ENCODE measurements around the gene TUT1.
"Not testable (repeated sequence)": the region's sequence is repeated elsewhere in the genome, so short reads cannot be mapped to it uniquely, and the experiment has no call there.

TUT1 gene

GRCh38 chr11:62575837-62576236, 15.5 kb downstream of the TUT1 start:
- DNase-seq (ENCODE audit: low spot score), result no peak

DNA sequence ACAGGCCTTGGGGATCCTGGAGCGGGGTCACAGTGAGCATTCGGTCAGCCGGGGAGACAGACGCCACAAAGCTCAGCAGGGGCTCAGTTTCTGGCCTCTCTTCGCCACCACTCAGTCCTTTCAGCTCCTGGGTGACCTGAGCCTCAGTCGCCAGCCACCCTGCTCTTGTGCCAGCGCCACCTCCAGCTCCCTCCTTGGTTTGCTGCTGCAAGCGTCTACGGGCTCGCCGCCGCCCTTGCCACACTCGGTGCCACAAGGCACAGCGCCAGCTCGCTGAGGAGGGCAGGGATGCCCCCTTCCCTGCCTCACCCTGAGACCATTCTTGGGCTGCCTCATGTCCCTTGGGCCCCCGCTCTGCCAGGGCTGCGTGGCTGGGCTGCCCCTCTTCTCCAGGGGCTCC, 16.2 kb downstream of the TUT1 start:
- DNase-seq (ENCODE audit: low spot score), result no peak

- peak; percentile 33 for DNase-seq (ENCODE audit: low spot score)
Measured at GRCh38 chr11:62574363-62575071, 16.8 kb downstream of the TUT1 start.

- DNase-seq (ENCODE audit: low spot score), result peak; percentile 99
Measured at GRCh38 chr11:62573592-62574362, 17.5 kb downstream of the TUT1 start, which contains the start of gene EEF1G. Gene EEF1G, minus strand, starts transcription at chr11:62573891. Its CDS starts 49 bp downstream, at chr11:62573842.

DNA sequence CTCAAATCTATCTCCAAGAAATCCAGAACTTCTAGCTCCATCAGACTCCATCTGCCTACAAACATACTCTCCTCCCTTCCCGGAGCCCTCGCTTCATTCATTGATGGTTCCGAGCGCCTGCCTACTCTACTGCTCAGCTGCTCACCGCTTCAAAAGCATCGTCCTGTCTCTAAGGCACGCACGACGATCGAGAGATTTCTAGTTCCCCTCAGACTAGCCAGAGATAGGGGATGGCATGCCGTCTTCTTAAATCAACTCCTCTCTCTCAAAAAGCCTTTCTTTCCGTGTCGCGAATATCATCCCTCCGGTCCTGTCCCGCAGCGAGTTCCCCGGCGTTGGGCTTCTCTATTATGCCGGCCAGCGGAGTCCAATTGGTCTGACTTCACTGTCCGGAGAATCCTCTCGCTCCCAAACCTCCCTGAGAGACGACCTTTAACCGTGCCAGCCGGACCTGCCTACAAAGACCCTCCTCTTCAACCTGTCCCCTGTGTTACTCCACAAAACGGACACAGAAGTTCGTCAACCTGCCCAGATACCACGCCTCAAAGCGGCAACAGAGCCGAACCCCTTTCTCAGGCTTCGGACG, 18.2 kb downstream of the TUT1 start:
- no peak for DNase-seq (ENCODE audit: low spot score)

GRCh38 chr11:62572431-62572830, 18.9 kb downstream of the TUT1 start:
- no peak for DNase-seq (ENCODE audit: low spot score)

DNA sequence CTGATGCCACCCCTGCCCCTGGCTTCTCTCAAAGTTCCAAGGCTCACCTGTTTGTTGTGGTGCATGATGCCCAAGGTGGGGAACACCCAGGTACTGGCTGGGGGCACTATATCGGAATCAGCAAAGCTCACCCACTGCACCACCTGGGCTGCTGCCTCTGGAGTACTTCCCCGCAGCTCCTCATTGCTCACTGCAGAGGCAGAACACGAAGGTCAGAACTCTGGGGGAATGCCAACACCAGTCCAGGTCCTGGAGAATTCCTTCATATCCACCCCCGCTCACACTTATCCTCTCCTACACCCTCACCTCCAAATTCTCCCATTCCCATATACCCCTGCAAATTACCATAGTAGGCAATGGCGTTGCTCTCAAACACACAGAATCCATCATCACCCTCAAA, 19.8 kb downstream of the TUT1 start:
- DNase-seq (ENCODE audit: low spot score), result not testable (repeated sequence)

DNA sequence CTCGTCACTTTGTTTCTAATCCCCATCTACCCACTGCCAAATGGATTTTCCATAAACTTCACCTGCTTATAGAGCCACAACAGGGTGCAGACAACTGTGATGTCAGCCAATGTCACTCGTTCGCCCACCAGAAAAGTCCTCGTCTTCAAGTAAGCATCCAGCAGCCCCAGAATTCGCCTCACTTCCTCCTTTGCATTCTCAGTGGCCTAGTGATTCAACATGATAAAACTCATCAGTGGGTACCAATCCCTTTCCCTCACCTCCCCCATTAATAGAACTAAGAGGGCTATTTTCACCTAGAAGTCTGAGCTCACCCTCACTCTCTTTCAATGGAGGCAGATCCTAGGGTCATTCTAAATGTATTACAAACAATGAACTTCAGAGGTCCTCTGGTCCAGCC, 20.4 kb downstream of the TUT1 start:
- not testable (repeated sequence) for DNase-seq (ENCODE audit: low spot score)

DNA sequence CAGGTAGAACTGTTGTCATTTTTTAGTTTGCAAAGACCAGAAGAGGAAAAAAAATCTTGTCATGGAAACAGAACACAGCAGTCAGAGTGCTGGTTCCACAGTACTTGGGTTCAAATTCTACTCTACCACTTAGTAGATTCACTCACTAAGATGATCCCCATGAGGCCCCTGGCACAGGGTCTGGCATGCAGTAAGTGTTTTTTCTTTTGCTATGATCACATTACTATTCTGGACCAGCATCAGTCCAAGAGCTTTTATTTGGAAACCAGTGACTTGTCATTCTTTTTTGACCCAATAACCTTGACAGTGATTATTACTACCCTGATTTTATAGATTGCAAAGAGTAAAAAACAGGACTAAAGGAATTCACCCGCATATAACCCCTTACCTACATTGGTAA, 21.7 kb downstream of the TUT1 start:
- DNase-seq (ENCODE audit: low spot score), result no peak

DNA sequence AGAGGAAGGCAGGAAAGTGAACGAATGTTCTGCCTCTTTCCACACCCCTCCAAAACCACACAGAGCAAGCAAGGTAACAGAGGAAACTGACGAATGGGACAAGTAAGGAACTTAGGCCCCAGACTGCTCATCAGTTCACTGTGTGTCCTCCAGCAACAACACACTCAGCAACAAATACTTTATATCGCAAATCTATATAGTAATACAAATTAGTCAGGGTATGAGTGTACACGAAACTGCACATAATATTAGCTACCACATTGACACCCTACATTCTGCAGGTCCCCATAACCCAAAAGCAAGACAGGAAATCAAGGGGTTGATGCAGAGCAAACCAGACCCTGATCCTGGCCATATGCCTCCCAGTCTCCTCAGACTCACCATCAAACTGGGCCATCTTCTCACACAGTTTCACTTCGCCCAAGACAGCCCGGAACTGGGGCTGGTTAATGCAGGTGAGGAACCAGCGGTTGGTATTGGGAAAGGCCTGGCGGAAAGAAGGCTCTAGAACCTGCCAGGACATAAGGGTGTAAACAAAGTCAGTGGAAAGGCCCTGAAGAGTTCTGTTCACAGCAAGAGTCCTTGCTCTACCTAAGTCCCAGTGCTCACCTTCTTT, 24.2 kb downstream of the TUT1 start:
- no peak for DNase-seq (ENCODE audit: low spot score)

GRCh38 chr11:62566247-62566646, 25.1 kb downstream of the TUT1 start:
- no peak for DNase-seq (ENCODE audit: low spot score)

- DNase-seq (ENCODE audit: low spot score), result no peak
Measured at GRCh38 chr11:62565100-62565802, 26.1 kb downstream of the TUT1 start.

- DNase-seq (ENCODE audit: low spot score), result not testable (repeated sequence)
Measured at GRCh38 chr11:62561677-62562230, 29.6 kb downstream of the TUT1 start.

GRCh38 chr11:62560566-62561103, 30.7 kb downstream of the TUT1 start:
- peak; percentile 95 for DNase-seq (ENCODE audit: low spot score)

- DNase-seq (ENCODE audit: low spot score), result not testable (repeated sequence)
Measured at GRCh38 chr11:62559626-62560025, 31.7 kb downstream of the TUT1 start.

- no peak for DNase-seq (ENCODE audit: low spot score)
Measured at GRCh38 chr11:62559204-62559603, 32.1 kb downstream of the TUT1 start.

- no peak for DNase-seq (ENCODE audit: low spot score)
Measured at GRCh38 chr11:62558669-62559068, 32.7 kb downstream of the TUT1 start.

GRCh38 chr11:62556875-62557631, 34.3 kb downstream of the TUT1 start:
- no peak for DNase-seq (ENCODE audit: low spot score)

GRCh38 chr11:62556108-62556874, 35.0 kb downstream of the TUT1 start:
- peak; percentile 98 for DNase-seq (ENCODE audit: low spot score)

Data from AG08395 (cell line).